ENCODE data around the gene CA12. TPM values are rescaled to one million over a fixed set of nuclear protein-coding genes. Genes with fewer than 3 reads are reported as not detected.

CA12 gene
- total RNA-seq, 1 donor from 2014 or later: 6.7 TPM

- ATAC-seq: no peak
- intact Hi-C loops (cut with DNase I): no loop called here
Measured at GRCh38 chr15:63412551-63412950, 30.9 kb upstream of the CA12 start.

GRCh38 chr15:63411866-63412265, 30.2 kb upstream of the CA12 start:
- no peaks in the 10 kb centered on the region for H3K27me3 ChIP-seq
- intact Hi-C loops (cut with DNase I): no loop called here
- DNase-seq: no peak
- H3K27ac ChIP-seq: no peak overlapping the region
- no peak for ATAC-seq
- no peak for TF ChIP-seq CTCF (IDR thresholded peaks at IDR 0.05)
- no peaks in the 10 kb centered on the region for H3K4me1 ChIP-seq
- H3K4me3 ChIP-seq: no peak overlapping the region
- no peaks in the 10 kb centered on the region for H3K9me3 ChIP-seq
- H3K36me3 ChIP-seq: no peaks in the 10 kb centered on the region

More at GRCh38 chr15:63412551-63412950, 30.9 kb upstream of the CA12 start:
- no peak overlapping the region for H3K27ac ChIP-seq
- H3K4me1 ChIP-seq: no peaks in the 10 kb centered on the region
- no peak for TF ChIP-seq CTCF (IDR thresholded peaks at IDR 0.05)
- no peak overlapping the region for H3K4me3 ChIP-seq
- no peaks in the 10 kb centered on the region for H3K9me3 ChIP-seq
- DNase-seq: no peak
- no peaks in the 10 kb centered on the region for H3K36me3 ChIP-seq
- H3K27me3 ChIP-seq: no peaks in the 10 kb centered on the region

GRCh38 chr15:63409179-63409578, 27.5 kb upstream of the CA12 start:
- no peak overlapping the region for H3K27ac ChIP-seq
- DNase-seq: no peak
- H3K4me1 ChIP-seq: no peaks in the 10 kb centered on the region
- H3K9me3 ChIP-seq: no peaks in the 10 kb centered on the region
- no peaks in the 10 kb centered on the region for H3K27me3 ChIP-seq
- H3K36me3 ChIP-seq: no peaks in the 10 kb centered on the region
- TF ChIP-seq CTCF (IDR thresholded peaks at IDR 0.05): no peak
- H3K4me3 ChIP-seq: no peak overlapping the region
- no peak for ATAC-seq
- intact Hi-C loops (cut with DNase I): no loop called here

- ATAC-seq: no peak
- TF ChIP-seq CTCF (IDR thresholded peaks at IDR 0.05): no peak
- no peak for DNase-seq
- Histone ChIP-seq H3K27ac (no peak overlapping the region), H3K9me3 (no peaks in the 10 kb centered on the region), H3K4me1 (no peaks in the 10 kb centered on the region), H3K4me3 (no peak overlapping the region), H3K36me3 (no peaks in the 10 kb centered on the region), H3K27me3 (no peaks in the 10 kb centered on the region)
- intact Hi-C loops (cut with DNase I): no loop called here
Measured at GRCh38 chr15:63408524-63408923, 26.9 kb upstream of the CA12 start.

GRCh38 chr15:63407612-63408011, 26.0 kb upstream of the CA12 start:
- no peak overlapping the region for H3K4me3 ChIP-seq
- intact Hi-C loops (cut with DNase I): no loop called here
- ATAC-seq (no peak), DNase-seq (no peak)
- no peaks in the 10 kb centered on the region for H3K36me3 ChIP-seq
- H3K4me1 ChIP-seq: no peaks in the 10 kb centered on the region
- H3K27ac ChIP-seq: no peak overlapping the region
- H3K27me3 ChIP-seq: no peaks in the 10 kb centered on the region
- H3K9me3 ChIP-seq: no peaks in the 10 kb centered on the region
- TF ChIP-seq CTCF (IDR thresholded peaks at IDR 0.05): no peak

- no peak for ATAC-seq
- intact Hi-C loops (cut with DNase I): no loop called here
- Histone ChIP-seq H3K4me1 (no peaks in the 10 kb centered on the region), H3K36me3 (no peaks in the 10 kb centered on the region), H3K9me3 (no peaks in the 10 kb centered on the region), H3K27ac (no peak overlapping the region), H3K4me3 (no peak overlapping the region), H3K27me3 (no peaks in the 10 kb centered on the region)
- no peak for TF ChIP-seq CTCF (IDR thresholded peaks at IDR 0.05)
- no peak for DNase-seq
Measured at GRCh38 chr15:63405683-63406390, 24.2 kb upstream of the CA12 start.

Measured in upper lobe of right lung (tissue), 1 donor.